Endothelial cell of umbilical vein (primary cell): ENCODE data around the gene C1R.

Experiments used
- CTCF ChIP-seq, 2 donors: IDR thresholded peaks; 1 replicate in 1 of 2; 2 replicates in 1 of 2; pipeline ENCODE4 v1.5.1; 2011; ENCODE audit warnings: low read length in 2 of 2, mild to moderate bottlenecking in 2 of 2, moderate library complexity in 2 of 2, control low read depth in 1 of 2, inconsistent platforms in 1 of 2, low read depth in 1 of 2; ENCODE audit not compliant: insufficient read depth in 1 of 2; ENCODE audit errors: extremely low read depth in 1 of 2
- JUN ChIP-seq: IDR thresholded peaks from 2 replicates; pipeline ENCODE4 v1.6.1; 2011; ENCODE audit warnings: borderline replicate concordance, low read depth; ENCODE audit not compliant: insufficient read length, insufficient read depth
- MYC ChIP-seq: IDR thresholded peaks from one replicate; pipeline ENCODE4 v1.6.1; 2011; ENCODE audit warnings: mild to moderate bottlenecking, low read depth, low read length
- POLR2AphosphoS5 ChIP-seq: IDR thresholded peaks from 2 replicates; pipeline ENCODE4 v1.6.1; 2012; ENCODE audit warnings: low read depth, mild to moderate bottlenecking, control low read depth, low read length, moderate library complexity; ENCODE audit not compliant: insufficient read depth

- no peak for TF ChIP-seq JUN
- TF ChIP-seq CTCF (IDR thresholded peaks at IDR 0.05; ENCODE audit: extremely low read depth in 1 of 2, insufficient read depth in 1 of 2, low read depth in 1 of 2, low read length in 2 of 2) = no peak
- no peak for TF ChIP-seq MYC
- no peak for TF ChIP-seq POLR2AphosphoS5
Measured at GRCh38 chr12:7099290-7099996, 7.2 kb upstream of the C1R start.
